Stimulated activated effector memory CD8-positive, alpha-beta T cell treated with anti-CD3 and anti-CD28 coated beads, Interleukin-12 subunit alpha, Interleukin-12 subunit beta, amount 100 ng/mL, for 72 hours (primary cell): ENCODE results near the gene HDAC5.
"Not testable (repeated sequence)": the region's sequence is repeated elsewhere in the genome, so short reads cannot be mapped to it uniquely, and the experiment has no call there.

ENCODE experiments used
- ATAC-seq: fragments of 150-1000 bp; cut with Tn5 transposase; 2 replicates; pipeline ENCODE4 v1.10.0; 2021
- DNase-seq, 2 donors: peaks; one replicate each; pipeline ENCODE4 v3.0.0; 2021 to 2022; ENCODE audit warnings: low spot score in 2 of 2
- H3K27ac Mint-ChIP-seq: one replicate; pipeline ENCODE4 v1.8.0; 2022; ENCODE audit warnings: mild to moderate bottlenecking, mixed read lengths
- H3K36me3 Mint-ChIP-seq: one replicate; pipeline ENCODE4 v1.8.0; 2022; ENCODE audit warnings: mild to moderate bottlenecking, mixed read lengths
- H3K4me1 Mint-ChIP-seq: one replicate; pipeline ENCODE4 v1.8.0; 2022; ENCODE audit warnings: mixed read lengths
- H3K4me3 Mint-ChIP-seq: one replicate; pipeline ENCODE4 v1.8.0; 2022; ENCODE audit warnings: mild to moderate bottlenecking, mixed read lengths
- H3K9me3 Mint-ChIP-seq: one replicate; pipeline ENCODE4 v1.8.0; 2022; ENCODE audit warnings: mixed read lengths

HDAC5 gene

GRCh38 chr17:44123356-44124117 is at the start of gene HDAC5:
Gene HDAC5 (minus strand): TSS chr17:44123641. CDS start chr17:44117515, 6,126 bp downstream.
- DNase-seq (peak; percentile 86 to 98), ATAC-seq (peak; percentile 96)
- peak within 1 kb of the TSS; percentile 96 for H3K27ac Mint-ChIP-seq
- H3K4me1 Mint-ChIP-seq, result peaks cover 41% of the 10 kb centered on the region
- peaks cover 17% of the 10 kb centered on the region for H3K36me3 Mint-ChIP-seq
- peak within 1 kb of the TSS; percentile 90 for H3K4me3 Mint-ChIP-seq
- H3K9me3 Mint-ChIP-seq, result no peaks in the 10 kb centered on the region

- DNase-seq (no peak), ATAC-seq (no peak)
- Mint-ChIP-seq H3K9me3 (no peaks in the 10 kb centered on the region), H3K27ac (no peak overlapping the region), H3K4me3 (no peak overlapping the region), H3K4me1 (peaks cover 14% of the 10 kb centered on the region), H3K36me3 (peaks cover 22% of the 10 kb centered on the region)
Observed at GRCh38 chr17:44171931-44172455, 48.6 kb upstream of the HDAC5 start.

GRCh38 chr17:44170499-44171201 is 47.2 kb upstream of the HDAC5 start, which contains the start of gene ASB16:
Gene ASB16 (plus strand): TSS chr17:44170704. CDS start chr17:44170790, 86 bp downstream.
- no peak for ATAC-seq
- DNase-seq, result no peak
- Mint-ChIP-seq H3K4me3 (no peak within 1 kb of the TSS), H3K9me3 (no peaks in the 10 kb centered on the region), H3K4me1 (peaks cover 14% of the 10 kb centered on the region), H3K27ac (no peak within 1 kb of the TSS), H3K36me3 (peaks cover 13% of the 10 kb centered on the region)

- ATAC-seq (no peak), DNase-seq (no peak)
- peaks cover 14% of the 10 kb centered on the region for H3K4me1 Mint-ChIP-seq
- no peak overlapping the region for H3K4me3 Mint-ChIP-seq
- peaks cover 9% of the 10 kb centered on the region for H3K36me3 Mint-ChIP-seq
- H3K27ac Mint-ChIP-seq, result no peak overlapping the region
- no peaks in the 10 kb centered on the region for H3K9me3 Mint-ChIP-seq
Observed at GRCh38 chr17:44170135-44170498, 46.7 kb upstream of the HDAC5 start.

- Mint-ChIP-seq H3K4me1 (peaks cover 14% of the 10 kb centered on the region), H3K27ac (peak overlapping the region; percentile 50), H3K4me3 (no peak overlapping the region), H3K36me3 (peaks cover 10% of the 10 kb centered on the region), H3K9me3 (no peaks in the 10 kb centered on the region)
- ATAC-seq, result no peak
- DNase-seq, result no peak
Observed at GRCh38 chr17:44167181-44167861, 43.9 kb upstream of the HDAC5 start.

- Mint-ChIP-seq H3K9me3 (no peaks in the 10 kb centered on the region), H3K36me3 (peaks cover 19% of the 10 kb centered on the region), H3K27ac (no peak overlapping the region), H3K4me3 (no peak overlapping the region), H3K4me1 (peaks cover 10% of the 10 kb centered on the region)
- no peak for DNase-seq
- no peak for ATAC-seq
Observed at GRCh38 chr17:44164476-44164875, 41.0 kb upstream of the HDAC5 start.

- H3K4me1 Mint-ChIP-seq, result no peaks in the 10 kb centered on the region
- no peak overlapping the region for H3K4me3 Mint-ChIP-seq
- no peak for DNase-seq
- ATAC-seq, result no peak
- peak overlapping the region; percentile 45 for H3K27ac Mint-ChIP-seq
- peaks cover 19% of the 10 kb centered on the region for H3K36me3 Mint-ChIP-seq
- H3K9me3 Mint-ChIP-seq, result no peaks in the 10 kb centered on the region
Observed at GRCh38 chr17:44159519-44160210, 36.2 kb upstream of the HDAC5 start.

- no peaks in the 10 kb centered on the region for H3K9me3 Mint-ChIP-seq
- no peak overlapping the region for H3K4me3 Mint-ChIP-seq
- no peak overlapping the region for H3K27ac Mint-ChIP-seq
- ATAC-seq (peak; percentile 16), DNase-seq (no peak)
- no peaks in the 10 kb centered on the region for H3K4me1 Mint-ChIP-seq
- H3K36me3 Mint-ChIP-seq, result peaks cover 11% of the 10 kb centered on the region
Observed at GRCh38 chr17:44155488-44155887, 32.0 kb upstream of the HDAC5 start.

- DNase-seq (no peak), ATAC-seq (no peak)
- peaks cover 5% of the 10 kb centered on the region for H3K4me1 Mint-ChIP-seq
- H3K27ac Mint-ChIP-seq, result no peak overlapping the region
- H3K36me3 Mint-ChIP-seq, result peaks cover 17% of the 10 kb centered on the region
- H3K4me3 Mint-ChIP-seq, result no peak overlapping the region
- no peaks in the 10 kb centered on the region for H3K9me3 Mint-ChIP-seq
Observed at GRCh38 chr17:44152875-44153274, 29.4 kb upstream of the HDAC5 start.

GRCh38 chr17:44149750-44150329 is 26.4 kb upstream of the HDAC5 start:
- Mint-ChIP-seq H3K4me3 (no peak overlapping the region), H3K36me3 (peaks cover 20% of the 10 kb centered on the region), H3K9me3 (no peaks in the 10 kb centered on the region), H3K4me1 (peaks cover 5% of the 10 kb centered on the region), H3K27ac (no peak overlapping the region)
- DNase-seq (no peak), ATAC-seq (no peak)

GRCh38 chr17:44149066-44149465 is 25.6 kb upstream of the HDAC5 start:
- H3K4me1 Mint-ChIP-seq, DNase-seq, ATAC-seq, H3K4me3 Mint-ChIP-seq, H3K9me3 Mint-ChIP-seq, H3K27ac Mint-ChIP-seq: not testable (repeated sequence)
- peaks cover 20% of the 10 kb centered on the region for H3K36me3 Mint-ChIP-seq

- Mint-ChIP-seq H3K4me3 (no peak overlapping the region), H3K4me1 (peaks cover 5% of the 10 kb centered on the region), H3K27ac (no peak overlapping the region), H3K9me3 (no peaks in the 10 kb centered on the region), H3K36me3 (peaks cover 20% of the 10 kb centered on the region)
- ATAC-seq (no peak), DNase-seq (no peak)
Observed at GRCh38 chr17:44147812-44148211, 24.4 kb upstream of the HDAC5 start.

- Mint-ChIP-seq H3K4me3 (no peak overlapping the region), H3K4me1 (peaks cover 11% of the 10 kb centered on the region), H3K9me3 (no peaks in the 10 kb centered on the region), H3K27ac (no peak overlapping the region), H3K36me3 (peaks cover 24% of the 10 kb centered on the region)
- no peak for DNase-seq
- ATAC-seq, result no peak
Observed at GRCh38 chr17:44146375-44147346, 23.2 kb upstream of the HDAC5 start.
